Measurements from ENCODE around the gene HS6ST1. TPM values are rescaled to one million over a fixed set of nuclear protein-coding genes. Genes with fewer than 3 reads are reported as not detected.

The HS6ST1 gene
- total RNA-seq, 6 experiments from 2014 or later, result 18.5 to 27.2 (median 24.3) TPM

- no peak for TF ChIP-seq CTCF (IDR thresholded peaks at IDR 0.05)
- no peaks in the 10 kb centered on the region for H3K9me3 Mint-ChIP-seq
- peaks cover 18% of the 10 kb centered on the region for H3K27me3 Mint-ChIP-seq (ENCODE audit: insufficient read depth)
- no peaks in the 10 kb centered on the region for H3K36me3 Mint-ChIP-seq (ENCODE audit: low read depth)
- no peak overlapping the region for H3K4me3 Mint-ChIP-seq
- no peak overlapping the region for H3K27ac Mint-ChIP-seq
- no peak for DNase-seq
- H3K4me1 Mint-ChIP-seq (ENCODE audit: low read depth), result no peaks in the 10 kb centered on the region
Measured at GRCh38 chr2:128215897-128216642, 102.6 kb downstream of the HS6ST1 start.

Other genes starting within 250 kb of the HS6ST1 start
- gene UGGT1, start 227.7 kb downstream of the HS6ST1 start, total RNA-seq (2021; fragmentation: NEBNext Ultra II Directional; extraction: Animal tissue kit (Norgen Biotek cat#: 25700)), result 10 to 100 TPM; 60.8 to 74.5 (median 71.8) TPM